Endothelial cell of hepatic sinusoid (primary cell): Measurements from ENCODE around the gene GET3.

Source experiments
- in situ Hi-C: cut with HindIII; loops from 2 replicates; pipeline ENCODE4 v1.10.0; 2017; ENCODE audit warnings: low sequenced_read_pairs

GET3 gene

DNA sequence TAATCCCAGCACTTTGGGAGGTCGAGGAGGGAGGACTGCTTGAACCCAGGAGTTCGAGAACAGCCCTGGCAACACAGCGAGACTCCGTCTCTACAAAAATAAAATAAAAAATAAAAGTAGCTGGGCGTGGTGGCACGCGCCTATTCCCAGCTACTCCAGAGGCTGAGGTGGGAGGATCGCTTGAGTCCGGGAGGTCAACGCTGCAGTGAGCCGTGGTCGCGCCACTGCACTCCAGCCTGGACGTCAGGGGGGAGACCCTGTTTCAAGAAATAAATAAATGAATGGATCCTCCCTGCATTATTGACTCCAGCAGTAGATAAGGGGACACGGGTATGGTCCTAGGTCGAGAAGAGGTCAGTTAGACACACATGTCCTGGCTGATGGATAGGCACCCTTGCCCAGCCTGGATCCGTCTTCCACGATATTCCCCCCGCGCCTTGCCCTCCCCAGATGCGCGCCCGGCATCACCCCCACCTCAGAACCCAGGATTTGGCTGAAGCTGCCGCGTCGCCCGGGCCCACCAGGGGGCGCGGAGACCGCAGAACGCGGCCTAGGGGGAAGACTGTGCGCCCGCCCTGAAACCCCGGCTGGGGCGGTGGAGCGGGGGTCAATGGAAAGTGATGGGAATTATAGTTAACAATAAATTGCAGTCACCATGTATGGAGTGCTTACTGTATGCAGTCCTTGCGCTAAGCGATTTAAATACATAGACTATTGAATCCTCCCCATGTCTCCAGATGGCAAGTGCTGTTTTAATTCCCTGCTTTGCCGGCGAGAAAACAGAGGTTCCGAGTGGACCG, 40.1 kb downstream of the GET3 start:
- in situ Hi-C loops: no loop called here

DNA sequence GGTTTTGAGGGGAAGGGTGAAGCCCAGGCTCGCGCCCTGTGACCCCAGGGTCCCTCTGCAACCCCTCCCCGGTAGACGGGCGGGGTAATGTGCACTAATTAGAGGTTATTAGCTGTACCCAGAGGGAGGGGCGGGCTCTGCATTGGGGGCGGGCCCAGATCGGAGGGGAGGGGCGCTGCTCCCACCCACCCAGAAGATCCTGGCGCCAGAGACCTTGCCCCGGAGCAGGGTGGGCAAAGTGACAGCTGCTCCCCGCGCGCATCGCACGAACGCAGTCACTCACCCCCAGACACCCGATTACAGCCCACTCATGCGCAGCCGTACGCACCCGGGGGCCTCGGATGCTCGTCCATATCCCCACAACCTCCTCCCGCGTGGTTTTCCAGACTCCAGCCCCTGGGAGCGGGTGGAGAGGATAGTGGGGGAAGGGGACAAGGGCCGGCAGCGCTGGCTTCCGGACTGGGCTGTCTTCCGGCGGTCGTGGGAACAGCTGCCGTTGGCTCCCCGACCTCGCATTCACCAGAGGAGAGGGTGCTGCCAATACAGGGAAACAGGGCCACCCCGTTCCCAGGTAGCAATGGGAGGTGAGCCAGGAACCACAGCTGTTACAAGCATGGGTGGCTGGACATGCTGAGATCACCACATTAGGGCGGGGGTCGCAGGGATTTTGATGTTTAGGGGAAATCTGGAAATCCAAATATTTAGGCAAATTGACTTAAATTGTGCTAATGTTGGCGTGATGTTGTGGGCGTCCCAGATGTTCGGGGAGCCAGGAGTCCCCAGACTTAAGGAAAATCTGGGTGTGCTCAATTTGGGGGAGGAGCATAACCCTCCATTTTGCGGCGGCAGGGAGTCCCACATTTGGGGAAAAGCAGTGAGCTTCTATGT, 41.0 kb downstream of the GET3 start:
- in situ Hi-C loops: no loop called here

DNA sequence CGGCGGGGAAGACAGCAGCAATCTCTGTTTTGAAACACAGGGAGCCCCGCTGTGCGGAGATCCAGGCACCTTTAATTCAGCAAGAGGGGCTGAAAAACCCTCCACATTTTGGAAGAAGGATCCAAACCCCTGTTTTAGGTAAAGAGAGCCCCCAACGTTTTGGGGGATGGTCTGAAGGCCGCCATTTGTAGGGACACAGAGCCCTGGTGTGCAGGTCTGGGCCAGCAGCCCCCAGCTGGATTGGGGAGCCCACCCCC, 41.5 kb downstream of the GET3 start:
- in situ Hi-C loops: no loop called here

DNA sequence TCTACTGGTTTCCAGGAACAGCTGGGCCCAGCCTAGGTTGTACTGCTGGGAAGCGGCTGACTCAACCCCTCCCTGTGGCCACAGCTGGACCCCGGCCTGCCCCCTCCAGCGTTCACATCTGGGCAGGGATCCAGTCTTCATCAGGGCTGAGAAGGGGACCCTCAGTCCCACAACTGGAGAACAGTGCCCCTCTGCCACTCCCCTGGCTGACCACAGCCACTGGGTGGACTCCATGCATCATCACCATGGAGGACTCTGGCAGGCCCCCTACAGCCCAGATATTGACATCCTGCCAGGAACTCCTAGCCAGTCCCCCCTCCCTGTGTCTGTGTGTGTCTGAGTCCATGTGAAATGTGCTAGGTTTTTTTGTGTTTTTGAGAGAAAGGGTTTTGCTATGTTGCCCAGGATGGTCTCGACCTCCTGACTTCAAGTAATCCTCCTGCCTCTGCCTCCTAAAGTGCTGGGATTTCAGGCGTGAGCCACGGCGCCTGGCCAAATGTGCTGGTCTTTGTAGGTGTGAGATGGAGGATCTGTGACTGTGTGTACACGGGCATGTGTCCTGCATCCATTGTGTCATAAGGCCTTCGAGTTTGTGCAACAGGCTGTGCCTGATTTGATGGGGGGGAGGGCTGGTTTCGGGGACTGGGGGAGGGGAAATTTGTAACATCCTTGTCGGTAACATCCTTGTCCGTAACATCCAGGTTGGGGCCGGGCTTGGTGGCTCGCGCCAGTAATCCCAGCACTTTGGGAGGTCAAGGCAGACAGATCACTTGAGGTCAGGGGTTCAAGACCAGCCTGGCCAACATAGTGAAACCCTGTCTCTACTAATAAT, 42.1 kb downstream of the GET3 start:
- in situ Hi-C loops: no loop called here

DNA sequence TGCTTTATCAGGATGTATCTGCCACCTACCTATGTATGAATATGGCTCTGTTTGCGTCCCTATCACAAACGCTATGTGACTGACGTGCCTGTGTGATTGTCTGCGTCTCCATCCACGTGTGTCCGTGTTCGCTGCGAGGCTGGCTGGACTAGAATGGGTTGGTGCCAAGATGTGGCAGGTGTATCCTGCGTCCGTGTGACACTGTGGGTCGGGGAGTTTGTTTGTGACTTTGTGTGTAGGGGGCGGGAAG, 44.8 kb downstream of the GET3 start:
- in situ Hi-C loops: no loop called here

DNA sequence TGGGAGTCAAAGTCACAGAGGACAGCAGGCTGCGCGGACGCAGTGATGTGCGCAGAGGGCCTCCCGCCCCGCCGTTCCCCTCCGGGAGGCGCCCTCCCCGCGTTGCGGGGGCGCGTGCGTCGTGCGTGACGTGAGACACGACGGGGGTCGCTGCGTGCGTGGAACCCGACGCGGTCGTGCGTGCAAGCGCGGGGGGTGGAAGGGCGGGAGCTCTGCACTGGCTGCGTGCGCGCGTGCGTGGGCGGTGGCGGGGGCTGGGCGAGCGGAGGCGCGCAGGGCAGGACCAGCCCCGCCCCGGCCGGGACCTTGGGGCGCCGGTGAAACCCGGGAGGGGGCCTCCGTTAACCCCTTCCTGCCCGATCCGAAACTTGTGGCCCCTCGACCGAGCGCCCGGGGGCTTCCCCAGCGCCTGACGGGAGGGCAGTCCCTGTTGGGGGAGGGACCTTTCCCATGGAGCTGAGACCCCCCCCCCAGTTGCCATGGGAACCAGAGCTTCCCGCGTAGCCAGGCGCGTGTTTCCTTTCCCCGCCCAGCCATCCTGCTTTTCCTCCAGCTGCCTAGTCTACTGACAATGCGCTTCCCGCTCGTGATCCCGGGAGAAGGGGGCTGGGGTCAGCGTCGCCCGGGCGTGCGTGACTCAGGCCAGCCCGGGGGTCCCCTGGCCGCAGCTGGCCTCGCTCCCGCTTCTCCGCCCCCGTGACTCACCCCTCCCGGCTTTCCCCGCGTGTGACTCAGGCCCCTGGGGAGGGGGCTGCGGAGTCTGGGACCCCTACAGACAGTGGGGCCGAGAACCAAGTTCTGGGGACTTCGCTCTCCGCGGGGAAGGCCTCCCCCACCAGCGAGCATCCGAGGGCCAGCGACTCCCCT, 45.4 kb downstream of the GET3 start:
- in situ Hi-C loops: no loop called here

DNA sequence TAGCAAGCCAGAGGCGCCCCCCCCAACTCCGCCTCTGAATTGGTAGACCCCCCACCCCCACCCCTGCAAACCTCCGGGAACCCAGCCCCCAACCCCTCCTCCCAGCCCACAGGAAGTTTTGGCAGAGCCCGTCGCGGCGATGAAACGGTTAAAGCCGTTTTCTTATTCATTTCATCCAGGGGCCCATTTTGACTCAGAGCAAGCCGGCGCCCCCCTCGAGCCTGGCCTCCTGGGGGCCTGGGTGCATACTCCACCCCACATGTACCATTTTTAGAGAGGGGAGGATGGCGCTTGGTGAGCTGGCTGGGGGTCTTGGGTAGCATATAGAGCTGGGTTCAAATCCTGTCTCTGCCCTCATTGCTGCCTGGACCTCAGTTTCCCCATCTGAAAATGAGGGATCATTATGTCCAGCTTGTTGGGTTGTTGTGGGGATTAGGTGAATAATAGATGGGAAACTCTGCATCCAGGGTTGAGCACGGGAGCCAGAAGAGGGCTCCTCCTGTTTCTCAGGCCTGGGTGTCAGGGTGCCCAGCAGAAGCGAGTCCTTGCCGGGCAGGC, 46.1 kb downstream of the GET3 start:
- in situ Hi-C loops: no loop called here

DNA sequence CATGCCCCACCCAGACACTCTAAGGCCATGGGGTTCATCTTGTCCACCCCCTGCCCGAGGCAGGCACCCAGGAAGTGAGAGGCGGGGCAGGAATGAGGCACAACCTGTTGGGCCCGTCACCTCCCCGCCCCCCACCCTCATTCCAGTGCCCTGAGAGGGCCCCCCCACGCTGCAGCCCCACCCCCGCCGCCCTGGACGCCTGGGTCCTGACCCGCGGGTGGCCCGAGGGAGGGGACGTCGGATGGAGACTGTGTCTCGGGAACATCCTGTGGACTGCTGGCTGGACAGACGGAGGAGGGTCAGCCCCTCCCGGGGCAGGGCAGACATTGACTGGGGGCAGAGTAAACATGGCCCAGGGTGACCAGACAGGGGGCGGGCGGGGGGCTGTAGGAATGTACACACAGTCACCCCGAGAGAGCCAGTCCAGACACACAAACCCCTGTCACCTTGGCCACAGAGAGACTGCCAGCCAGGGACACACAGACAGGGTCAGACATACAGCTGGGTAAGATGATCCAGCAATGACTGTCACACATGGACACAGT, 46.6 kb downstream of the GET3 start:
- in situ Hi-C loops: no loop called here

DNA sequence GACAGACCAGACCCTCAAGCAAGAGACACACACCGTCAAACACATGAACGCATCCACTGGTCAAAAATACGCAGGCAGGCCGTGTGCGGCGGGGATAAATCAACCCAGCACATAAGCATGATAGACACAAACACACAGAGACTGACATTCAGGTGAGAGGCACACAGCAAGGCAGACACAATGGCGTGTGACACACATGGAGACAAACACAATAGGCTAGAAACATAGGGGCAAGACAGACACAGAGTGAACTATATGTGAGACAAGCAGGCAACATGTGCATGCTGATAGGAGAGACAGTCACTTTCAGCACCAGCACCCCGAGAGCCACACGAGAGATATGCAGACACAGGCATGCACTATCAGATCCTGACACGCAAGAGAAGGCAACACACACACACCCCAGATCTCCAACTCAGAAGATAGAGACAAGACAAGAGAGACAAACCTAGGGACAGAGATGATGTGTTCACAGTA, 47.1 kb downstream of the GET3 start:
- in situ Hi-C loops: no loop called here

DNA sequence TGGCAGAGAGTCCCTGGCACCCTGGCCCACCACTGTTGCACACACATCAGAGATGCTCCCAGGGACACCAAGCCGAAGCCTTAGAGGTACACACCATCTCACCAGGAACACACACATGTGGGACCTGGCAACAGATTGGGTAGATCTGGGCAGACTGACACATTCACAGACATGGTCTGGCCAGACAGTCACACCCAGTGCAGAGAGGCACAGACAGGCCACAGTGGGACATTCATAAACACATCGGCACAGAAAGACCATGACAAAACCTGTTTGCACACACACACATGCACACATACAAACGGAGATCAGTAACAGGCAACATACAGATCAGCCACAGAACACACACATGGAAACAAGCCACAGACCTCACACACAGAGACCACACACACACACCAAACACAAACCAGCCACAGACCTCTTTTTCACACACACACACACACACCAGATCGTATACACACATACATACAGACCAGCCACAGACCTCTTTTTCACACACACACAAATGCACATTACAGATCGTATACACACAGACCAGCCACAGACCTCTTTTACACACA, 47.7 kb downstream of the GET3 start:
- in situ Hi-C loops: no loop called here

DNA sequence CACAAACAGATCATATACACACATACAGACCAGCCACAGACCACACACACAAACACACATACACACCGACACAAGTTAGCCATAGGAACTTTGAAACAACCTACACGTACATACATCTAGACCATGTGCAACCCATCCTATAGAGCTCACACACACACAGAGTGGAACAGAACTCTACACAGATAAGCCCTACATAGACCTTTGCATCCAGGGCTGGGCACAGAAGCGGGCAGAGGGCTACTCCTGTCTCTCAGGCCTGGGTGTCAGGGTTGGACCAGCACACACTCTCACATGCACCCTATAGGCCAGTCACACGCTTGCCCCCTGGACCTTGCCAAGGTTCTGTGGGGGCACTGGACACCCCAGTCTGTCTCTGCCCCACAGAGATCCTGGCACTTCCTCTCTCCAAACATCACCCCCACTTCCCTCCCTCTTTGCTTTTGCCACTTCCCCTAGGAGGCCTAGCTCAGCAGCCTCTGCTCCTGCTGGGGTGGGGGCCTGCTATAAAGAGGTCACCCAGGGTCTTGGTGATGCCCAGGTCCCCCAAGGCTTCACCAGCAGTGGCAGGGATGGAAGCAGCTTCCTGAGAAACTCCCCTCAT, 48.2 kb downstream of the GET3 start:
- in situ Hi-C loops: no loop called here

DNA sequence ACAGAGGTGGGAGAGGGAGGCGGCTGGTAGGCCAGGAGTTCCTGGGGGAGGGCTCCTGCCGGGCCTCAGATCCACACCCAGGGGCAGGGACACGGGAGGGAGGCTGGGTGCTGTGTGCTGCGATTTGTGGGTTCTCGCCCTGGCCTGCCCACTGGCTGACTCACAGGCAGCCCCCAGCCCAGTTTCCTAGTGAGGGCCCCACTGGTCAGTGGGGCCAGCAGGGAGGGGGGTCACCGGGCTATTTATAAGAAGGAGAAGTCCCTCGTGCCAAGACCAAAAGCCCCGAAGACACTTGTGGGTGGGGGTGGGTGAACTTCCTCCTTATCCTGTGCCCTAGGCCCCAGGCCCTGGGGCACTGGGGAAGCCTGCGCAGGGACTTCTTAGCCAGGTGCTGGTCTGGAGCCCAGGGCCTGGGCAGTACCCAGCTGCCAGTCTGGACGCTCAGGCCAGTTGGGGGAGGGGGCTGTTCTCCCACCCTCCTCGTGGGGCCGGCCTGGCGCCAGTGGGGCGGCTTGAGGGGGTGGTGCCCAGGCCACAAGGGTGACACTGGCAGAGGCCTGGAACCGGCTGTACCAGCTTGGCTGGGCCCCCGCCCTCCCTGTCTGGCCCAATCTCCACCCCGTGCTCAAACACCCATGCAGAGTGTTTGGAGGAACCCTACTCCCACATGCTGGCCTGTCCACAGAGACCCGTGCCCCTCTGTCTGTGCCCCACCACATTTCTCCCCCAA, 49.0 kb downstream of the GET3 start:
- in situ Hi-C loops: no loop called here

DNA sequence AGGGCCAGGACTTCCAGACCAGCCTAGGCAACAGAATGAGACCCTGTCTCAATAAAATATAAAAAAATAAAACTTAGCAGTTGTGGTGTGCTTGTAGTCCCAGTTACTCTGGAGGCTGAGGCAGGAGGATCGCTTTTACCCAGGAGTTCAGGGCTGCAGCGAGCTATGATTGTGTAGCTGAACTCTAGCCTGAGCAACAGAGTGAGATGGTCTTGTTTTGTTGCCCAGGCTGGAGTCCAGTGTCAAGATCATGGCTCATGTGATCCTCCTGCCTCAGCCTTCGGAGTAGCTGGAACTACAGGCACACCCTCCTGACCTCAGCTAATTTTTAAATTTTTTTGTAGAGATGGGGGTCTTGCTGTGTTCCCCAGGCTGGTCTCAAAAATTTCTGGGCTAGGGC, 49.7 kb downstream of the GET3 start:
- in situ Hi-C loops: no loop called here

DNA sequence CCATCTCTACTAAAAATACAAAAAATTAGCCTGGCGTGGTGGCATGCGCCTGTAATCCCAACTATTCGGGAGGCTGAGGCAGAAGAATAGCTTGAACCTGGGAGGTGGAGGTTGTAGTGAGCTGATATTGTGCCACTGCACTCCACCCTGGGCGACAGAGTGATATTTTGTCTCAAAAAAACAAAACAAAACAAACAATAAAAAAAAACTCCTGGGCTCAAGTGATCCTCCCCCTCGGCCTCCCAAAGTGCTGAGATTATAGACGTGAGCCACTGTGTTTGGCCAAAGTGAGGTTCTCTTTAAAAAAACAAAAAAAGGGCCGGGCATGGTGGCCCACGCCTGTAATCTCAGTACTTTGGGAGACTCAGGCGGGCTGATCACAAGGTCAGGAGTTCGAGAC, 50.2 kb downstream of the GET3 start:
- in situ Hi-C loops: no loop called here

DNA sequence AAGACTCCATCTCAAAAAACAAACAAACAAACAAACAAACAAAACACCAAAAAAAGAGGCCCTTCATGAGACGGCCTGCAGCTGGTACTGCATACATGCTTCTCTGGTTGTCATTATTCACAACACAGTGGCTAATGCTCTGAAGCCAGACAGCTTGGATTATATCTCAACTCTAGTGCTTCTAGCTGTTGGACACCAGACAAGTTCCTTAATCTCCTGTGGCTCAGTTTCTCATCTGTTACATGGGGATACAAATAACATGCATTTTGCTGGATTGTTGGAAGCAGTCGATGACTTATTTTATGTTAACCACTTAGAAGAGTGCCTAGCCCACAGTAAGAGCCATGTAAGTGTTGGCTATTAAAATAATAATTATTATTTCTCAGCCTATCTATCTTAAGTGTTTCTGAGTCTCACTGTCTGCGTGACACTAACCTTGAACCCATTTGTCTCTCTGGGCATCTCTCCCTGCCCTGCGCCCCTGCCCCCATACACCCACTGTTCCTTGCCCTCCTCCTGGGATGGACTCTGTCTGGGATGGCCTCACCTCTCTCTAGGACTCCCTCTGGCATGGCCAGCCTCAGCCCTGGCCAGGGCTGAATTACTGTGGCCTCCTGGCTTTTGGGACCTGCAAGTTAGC, 50.9 kb downstream of the GET3 start:
- in situ Hi-C loops: no loop called here

DNA sequence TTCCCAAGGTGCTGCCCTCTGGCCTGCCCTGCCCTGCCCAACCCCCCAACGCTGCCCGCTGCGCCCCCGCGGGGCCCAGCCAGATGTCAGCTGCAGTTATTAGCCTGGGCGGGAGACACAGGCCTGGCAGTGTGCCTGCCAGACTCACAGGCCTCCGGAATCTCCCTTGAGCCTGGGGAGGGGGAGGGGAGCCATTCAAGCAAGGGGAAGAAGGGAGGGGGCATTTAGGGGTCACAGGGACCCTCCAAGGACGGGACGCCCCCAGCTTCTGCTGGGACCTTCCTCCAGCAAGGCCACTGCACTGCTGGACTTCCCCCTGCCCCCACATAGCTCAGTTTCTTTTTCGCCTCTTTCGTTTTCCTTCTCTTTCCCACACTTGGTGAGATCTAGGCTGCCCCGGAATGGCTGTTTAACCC, 51.4 kb downstream of the GET3 start:
- in situ Hi-C loops: no loop called here

DNA sequence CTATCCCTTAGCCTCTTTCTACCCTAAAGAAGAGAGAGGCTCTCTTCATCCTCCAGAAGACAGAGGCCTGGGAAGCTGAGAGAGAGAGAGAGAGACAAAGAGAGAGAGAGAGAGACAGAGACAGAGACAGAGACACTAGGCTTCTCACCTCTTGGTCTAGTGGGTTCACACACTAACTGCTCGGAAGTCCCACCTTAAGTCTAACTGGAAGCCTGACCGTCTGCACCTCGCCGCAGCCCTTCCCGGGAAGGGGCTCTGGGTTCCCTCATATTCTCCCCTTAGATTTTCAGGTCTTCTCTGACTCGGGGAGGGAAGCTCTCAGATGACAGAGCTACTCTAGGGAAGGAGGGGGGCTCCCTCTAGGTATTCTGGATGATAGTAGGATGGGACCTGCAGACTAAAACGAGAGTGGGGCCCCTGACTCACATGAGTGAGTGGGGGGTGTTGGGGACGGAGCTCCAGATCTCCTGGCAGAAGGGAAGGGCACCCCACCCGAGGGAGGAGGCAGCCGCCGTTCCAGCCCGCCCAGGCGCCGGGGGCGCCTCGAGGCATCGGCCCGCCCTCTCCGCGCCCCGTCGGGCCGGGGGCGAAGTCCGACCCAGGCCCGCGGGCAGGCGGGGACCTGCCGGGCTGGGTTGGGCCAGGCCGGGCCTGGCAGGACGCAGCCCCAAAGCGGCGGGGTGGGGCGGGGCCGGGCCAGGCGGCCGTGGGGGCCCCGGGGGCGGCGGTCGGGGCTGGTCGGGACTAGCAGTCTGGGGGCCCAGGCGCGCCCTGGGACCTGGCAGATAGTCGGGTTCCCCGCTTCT, 52.0 kb downstream of the GET3 start:
- in situ Hi-C loops: no loop called here
